ENCODE results near the gene ADGRE2.

Gene ADGRE2

GRCh38 chr19:14694641-14695266 lies 83.6 kb downstream of the ADGRE2 start:
- TF ChIP-seq CTCF (IDR thresholded peaks at IDR 0.05; ENCODE audit: extremely low read depth, missing control alignments): no peak
- no peak for DNase-seq (ENCODE audit: low spot score)

GRCh38 chr19:14689598-14690503 lies 88.5 kb downstream of the ADGRE2 start, which contains the start of gene ZNF333:
TSS of gene ZNF333 (plus strand) at chr19:14690048. CDS start at chr19:14693492, 3,444 bp downstream.
- peak; percentile 97 for DNase-seq (ENCODE audit: low spot score)
- TF ChIP-seq CTCF (IDR thresholded peaks at IDR 0.05; ENCODE audit: extremely low read depth, missing control alignments): no peak

- no peak for TF ChIP-seq CTCF (IDR thresholded peaks at IDR 0.05; ENCODE audit: extremely low read depth, missing control alignments)
- peak; percentile 37 for DNase-seq (ENCODE audit: low spot score)
These were observed 91.9 kb downstream of the ADGRE2 start for GRCh38 chr19:14686411-14686810.

GRCh38 chr19:14683439-14683838 lies 94.9 kb downstream of the ADGRE2 start:
- DNase-seq (ENCODE audit: low spot score): no peak
- no peak for TF ChIP-seq CTCF (IDR thresholded peaks at IDR 0.05; ENCODE audit: extremely low read depth, missing control alignments)

Measured in GM20000 (cell line).